SU-DHL-6 (cell line): ENCODE data around the gene ASB16.

Experiments used
- H2AFZ ChIP-seq: fragments of 200-600 bp; sonication (generic); 2 replicates; pipeline ENCODE4 v1.6.1; 2014; ENCODE audit warnings: low read depth, mild to moderate bottlenecking, moderate library complexity, mixed read lengths, antibody characterized with exemption, low read length; ENCODE audit not compliant: severe bottlenecking
- H3F3A ChIP-seq: fragments of 200-600 bp; shearing (Covaris generic); 2 replicates; pipeline ENCODE4 v1.6.0; 2016; ENCODE audit warnings: antibody characterized with exemption, mild to moderate bottlenecking; ENCODE audit not compliant: insufficient read depth
- H3K27ac ChIP-seq: fragments of 200-600 bp; sonication (generic); 2 replicates; pipeline ENCODE4 v1.5.1; 2016; ENCODE audit warnings: low read depth, mild to moderate bottlenecking, low read length, moderate library complexity, mixed read lengths
- H3K27me3 ChIP-seq: fragments of 200-600 bp; sonication (generic), shearing (Covaris generic); 2 replicates; pipeline ENCODE4 v1.6.0; 2014; ENCODE audit warnings: mild to moderate bottlenecking, low read length
- H3K36me3 ChIP-seq: fragments of 200-600 bp; sonication (generic); 2 replicates; pipeline ENCODE4 v1.6.1; 2014; ENCODE audit warnings: mild to moderate bottlenecking, low read length, mixed read lengths
- H3K4me2 ChIP-seq: fragments of 300-600, 200-600 bp; shearing (Covaris generic), sonication (generic); 2 replicates; pipeline ENCODE4 v1.6.0; 2014; ENCODE audit warnings: low read length, low read depth, mild to moderate bottlenecking; ENCODE audit not compliant: poor library complexity, severe bottlenecking
- H3K4me3 ChIP-seq: fragments of 200-600 bp; sonication (generic); 2 replicates; pipeline ENCODE4 v1.5.1; 2014; ENCODE audit warnings: antibody characterized with exemption, low read length, mild to moderate bottlenecking, mixed read lengths; ENCODE audit not compliant: insufficient read depth, poor library complexity, severe bottlenecking
- H3K79me2 ChIP-seq: fragments of 200-600 bp; sonication (generic); 2 replicates; pipeline ENCODE4 v1.6.1; 2014; ENCODE audit warnings: mild to moderate bottlenecking, low read length, moderate library complexity; ENCODE audit not compliant: insufficient read depth
- H3K9ac ChIP-seq: fragments of 200-600 bp; sonication (generic); 2 replicates; pipeline ENCODE4 v1.7.0; 2014; ENCODE audit warnings: mild to moderate bottlenecking, low read length
- H3K9me2 ChIP-seq: fragments of 200-600 bp; sonication (generic); replicated peaks from 2 replicates; pipeline ENCODE4 v1.6.1; 2014; ENCODE audit warnings: low read length; ENCODE audit not compliant: insufficient read depth
- H3K9me3 ChIP-seq: fragments of 200-600 bp; sonication (generic); 2 replicates; pipeline ENCODE4 v1.6.1; 2014; ENCODE audit warnings: low read length, mixed read lengths; ENCODE audit not compliant: insufficient read depth
- H4K20me1 ChIP-seq: fragments of 200-600 bp; sonication (generic); 2 replicates; pipeline ENCODE4 v1.6.1; 2014; ENCODE audit warnings: low read depth, mild to moderate bottlenecking, antibody characterized with exemption, low read length, moderate library complexity, mixed read lengths
- EZH2phosphoT487 ChIP-seq: fragments of 200-600 bp; sonication (generic), shearing (Covaris generic); conservative IDR thresholded peaks from 2 replicates; pipeline ENCODE4 v1.6.1; 2018; ENCODE audit warnings: mild to moderate bottlenecking, antibody characterized with exemption, low read length, moderate library complexity, mixed read lengths
- TF ChIP-seq, protein P1 (sequence below): fragments of 200-600 bp; sonication (generic); IDR thresholded peaks from one replicate; pipeline ENCODE4 v1.5.1; 2017; ENCODE audit warnings: antibody characterized with exemption, mild to moderate bottlenecking, low read length, moderate library complexity; ENCODE audit not compliant: insufficient read depth, poor library complexity, severe bottlenecking

Gene ASB16

DNA sequence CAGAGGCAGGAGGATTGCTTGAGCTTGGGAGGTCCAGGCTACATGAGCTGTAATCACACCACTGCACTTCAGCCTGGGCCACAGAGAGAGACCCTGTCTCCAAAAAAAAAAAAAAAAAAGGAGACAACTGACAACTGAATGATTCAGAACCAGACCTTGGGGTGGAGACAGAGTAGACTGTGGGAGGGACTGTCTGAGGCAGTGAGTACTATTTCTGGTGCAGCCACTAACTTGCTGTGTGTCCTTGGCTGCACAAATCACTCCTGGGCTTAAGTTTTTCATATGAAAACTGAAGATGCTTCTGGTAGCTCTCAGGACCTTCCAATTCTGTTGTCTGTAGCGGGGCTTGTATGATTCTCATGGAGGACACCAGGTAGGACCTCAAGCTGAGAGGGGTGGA, 5.8 kb downstream of the ASB16 start:
- no peak overlapping the region for H2AFZ ChIP-seq

GRCh38 chr17:44176671-44177501, 6.4 kb downstream of the ASB16 start:
- H3K27ac ChIP-seq: no peak overlapping the region
- no peaks in the 10 kb centered on the region for H4K20me1 ChIP-seq
- H3K9me3 ChIP-seq: no peaks in the 10 kb centered on the region
- peaks cover 5% of the 10 kb centered on the region; the same call in 1 of the 2 replicates for H3K79me2 ChIP-seq
- no peaks in the 10 kb centered on the region for H3K27me3 ChIP-seq
- peaks cover 7% of the 10 kb centered on the region for H3F3A ChIP-seq
- no peak overlapping the region for H2AFZ ChIP-seq
- TF ChIP-seq, protein P1, sequence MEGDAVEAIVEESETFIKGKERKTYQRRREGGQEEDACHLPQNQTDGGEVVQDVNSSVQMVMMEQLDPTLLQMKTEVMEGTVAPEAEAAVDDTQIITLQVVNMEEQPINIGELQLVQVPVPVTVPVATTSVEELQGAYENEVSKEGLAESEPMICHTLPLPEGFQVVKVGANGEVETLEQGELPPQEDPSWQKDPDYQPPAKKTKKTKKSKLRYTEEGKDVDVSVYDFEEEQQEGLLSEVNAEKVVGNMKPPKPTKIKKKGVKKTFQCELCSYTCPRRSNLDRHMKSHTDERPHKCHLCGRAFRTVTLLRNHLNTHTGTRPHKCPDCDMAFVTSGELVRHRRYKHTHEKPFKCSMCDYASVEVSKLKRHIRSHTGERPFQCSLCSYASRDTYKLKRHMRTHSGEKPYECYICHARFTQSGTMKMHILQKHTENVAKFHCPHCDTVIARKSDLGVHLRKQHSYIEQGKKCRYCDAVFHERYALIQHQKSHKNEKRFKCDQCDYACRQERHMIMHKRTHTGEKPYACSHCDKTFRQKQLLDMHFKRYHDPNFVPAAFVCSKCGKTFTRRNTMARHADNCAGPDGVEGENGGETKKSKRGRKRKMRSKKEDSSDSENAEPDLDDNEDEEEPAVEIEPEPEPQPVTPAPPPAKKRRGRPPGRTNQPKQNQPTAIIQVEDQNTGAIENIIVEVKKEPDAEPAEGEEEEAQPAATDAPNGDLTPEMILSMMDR: no peak
- TF ChIP-seq EZH2phosphoT487: no peak
- H3K4me3 ChIP-seq: no peak overlapping the region
- H3K9me2 ChIP-seq: no peaks in the 10 kb centered on the region
- no peak overlapping the region for H3K9ac ChIP-seq
- 0 out of 2 replicates have a peak, but pooled peaks cover 5% of the 10 kb centered on the region for H3K36me3 ChIP-seq
- H3K4me2 ChIP-seq: no peak overlapping the region

More for the DNA sequence above, 5.8 kb downstream of the ASB16 start:
- no peaks in the 10 kb centered on the region for H3K9me3 ChIP-seq
- no peaks in the 10 kb centered on the region for H3K27me3 ChIP-seq
- H3K9ac ChIP-seq: no peak overlapping the region
- 0 out of 2 replicates have a peak, but pooled peaks cover 3% of the 10 kb centered on the region for H3K36me3 ChIP-seq
- no peak overlapping the region for H3K4me2 ChIP-seq
- no peaks in the 10 kb centered on the region for H4K20me1 ChIP-seq
- no peak for TF ChIP-seq EZH2phosphoT487
- TF ChIP-seq, protein P1: no peak
- H3K9me2 ChIP-seq: no peaks in the 10 kb centered on the region
- no peak overlapping the region for H3K4me3 ChIP-seq
- no peak overlapping the region for H3K27ac ChIP-seq
- H3K79me2 ChIP-seq: no peaks in the 10 kb centered on the region
- peaks cover 7% of the 10 kb centered on the region for H3F3A ChIP-seq

DNA sequence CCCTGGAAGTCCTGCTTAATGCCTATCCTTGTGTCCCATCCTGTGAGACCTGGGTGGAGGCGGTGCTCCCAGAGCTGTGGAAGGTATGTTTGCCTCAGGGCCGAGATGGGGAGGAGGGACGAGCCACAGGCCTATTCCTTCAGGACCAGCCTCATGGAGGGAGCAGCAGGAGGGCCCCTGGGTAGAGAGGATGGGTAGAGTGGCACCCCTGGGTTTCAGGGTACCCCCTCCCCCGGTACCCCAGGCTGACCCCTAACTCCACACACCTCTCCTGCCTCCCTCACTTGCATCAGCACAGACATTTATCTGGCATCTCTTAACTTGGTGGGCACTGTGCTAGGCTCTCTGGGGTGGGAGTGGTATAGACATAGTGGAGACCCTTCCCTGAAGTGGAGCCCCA, 7.1 kb downstream of the ASB16 start:
- no peaks in the 10 kb centered on the region for H3K27me3 ChIP-seq
- H3K9ac ChIP-seq: no peak overlapping the region
- H3K4me2 ChIP-seq: no peak overlapping the region
- H3K9me2 ChIP-seq: no peaks in the 10 kb centered on the region
- H3K9me3 ChIP-seq: no peaks in the 10 kb centered on the region
- H3K79me2 ChIP-seq: peaks cover 10% of the 10 kb centered on the region
- H3F3A ChIP-seq: peaks cover 7% of the 10 kb centered on the region
- no peak overlapping the region for H2AFZ ChIP-seq
- H3K36me3 ChIP-seq: 0 out of 2 replicates have a peak, but pooled peaks cover 5% of the 10 kb centered on the region
- H3K27ac ChIP-seq: no peak overlapping the region
- no peak overlapping the region for H3K4me3 ChIP-seq
- TF ChIP-seq, protein P1: no peak
- no peak for TF ChIP-seq EZH2phosphoT487
- H4K20me1 ChIP-seq: no peaks in the 10 kb centered on the region
